Amniotic epithelial cell (primary cell): ENCODE measurements around the gene ARHGAP26.

Experiments
- DNase-seq: peaks from one replicate; pipeline ENCODE4 v3.0.0-alpha.2; 2010; ENCODE audit warnings: low read depth

Gene ARHGAP26

DNA sequence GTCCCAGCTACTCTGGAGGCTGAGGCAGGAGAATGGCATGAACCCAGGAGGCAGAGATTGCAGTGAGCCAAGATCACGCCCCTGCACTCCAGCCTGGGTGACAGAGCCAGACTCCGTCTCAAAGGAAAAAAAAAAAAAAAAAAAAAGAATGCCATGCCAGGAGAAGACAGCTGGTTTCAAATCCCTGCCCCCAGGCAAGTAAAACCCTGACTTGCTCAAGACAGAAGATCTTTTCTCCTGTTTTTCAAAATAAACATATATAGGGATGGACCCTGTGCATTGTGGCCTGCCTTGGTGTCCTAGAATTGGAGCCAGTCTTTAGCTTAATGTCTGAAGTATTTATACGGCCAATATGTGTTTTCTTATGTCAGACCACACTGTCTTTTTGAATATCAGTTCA lies 456.2 kb downstream of the ARHGAP26 start:
- DNase-seq: no peak

DNA sequence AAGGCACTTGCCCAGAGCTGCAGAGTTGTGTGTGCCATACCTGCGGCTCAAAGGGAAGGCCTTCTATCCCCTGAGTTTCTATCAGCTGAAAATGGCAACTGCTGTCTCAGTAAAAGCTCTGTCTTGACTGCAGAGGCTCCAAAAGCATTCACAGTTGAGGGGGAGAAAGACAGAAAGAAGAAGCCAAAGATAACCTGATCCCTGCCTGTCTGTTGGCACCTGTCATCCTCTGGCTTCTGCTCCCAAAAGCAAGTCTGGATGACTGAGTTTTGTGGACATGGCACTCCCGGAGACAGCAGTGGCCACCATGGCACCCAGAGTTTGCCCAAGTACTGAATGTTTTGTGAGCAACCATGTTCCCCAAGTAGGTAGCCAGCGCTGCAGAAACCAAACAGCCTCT lies 456.7 kb downstream of the ARHGAP26 start:
- DNase-seq: no peak

DNA sequence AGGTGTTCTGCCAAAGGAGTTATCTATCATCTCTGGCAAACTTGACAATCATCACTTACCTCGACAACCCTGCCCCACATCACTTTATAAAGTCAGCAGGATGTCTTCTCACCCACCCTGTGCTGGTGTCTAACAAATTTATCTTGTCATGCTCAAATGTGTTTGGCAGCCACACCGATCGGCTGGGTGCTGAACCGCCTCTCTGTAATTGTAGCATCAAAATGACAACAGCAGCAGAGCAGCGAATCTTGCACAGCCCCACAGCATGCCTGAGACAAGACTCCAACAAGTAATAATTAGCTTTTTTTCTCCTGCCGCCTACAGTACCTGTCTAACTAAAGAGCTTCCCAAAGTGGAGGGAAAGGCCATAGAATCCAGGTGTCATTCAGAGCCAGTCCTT lies 457.1 kb downstream of the ARHGAP26 start:
- DNase-seq: no peak

DNA sequence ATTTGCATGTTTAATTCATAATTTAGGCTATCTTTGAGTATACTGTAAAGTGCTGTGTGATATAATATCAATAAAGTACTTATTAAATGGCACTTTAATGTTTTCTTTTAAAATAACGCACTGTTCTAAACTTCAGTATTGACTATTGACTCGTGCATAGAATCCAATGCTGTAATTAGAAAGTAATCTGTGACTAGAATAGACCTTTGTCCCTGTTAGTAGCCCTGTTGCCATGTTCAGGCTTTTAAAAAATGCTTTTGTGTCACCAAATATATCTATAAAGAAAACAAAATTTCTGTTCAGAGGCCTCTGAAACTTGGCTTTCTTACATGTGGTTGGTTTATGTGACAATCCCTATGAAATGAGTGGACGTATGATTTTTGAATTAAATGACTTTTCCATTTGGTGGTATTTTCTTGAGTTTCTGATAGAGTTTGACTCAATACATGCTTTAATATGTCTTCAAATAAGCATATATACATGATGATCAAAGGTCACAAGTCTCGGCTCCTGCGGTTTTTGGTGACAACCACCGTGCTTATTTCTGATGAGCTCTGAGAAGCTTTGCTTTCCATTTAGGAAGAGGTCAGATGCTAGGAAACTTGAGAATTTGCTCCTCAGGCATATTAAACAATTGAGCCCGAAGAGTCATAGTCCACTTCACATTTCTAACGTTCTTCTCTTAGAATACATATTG lies 458.6 kb downstream of the ARHGAP26 start:
- no peak for DNase-seq

DNA sequence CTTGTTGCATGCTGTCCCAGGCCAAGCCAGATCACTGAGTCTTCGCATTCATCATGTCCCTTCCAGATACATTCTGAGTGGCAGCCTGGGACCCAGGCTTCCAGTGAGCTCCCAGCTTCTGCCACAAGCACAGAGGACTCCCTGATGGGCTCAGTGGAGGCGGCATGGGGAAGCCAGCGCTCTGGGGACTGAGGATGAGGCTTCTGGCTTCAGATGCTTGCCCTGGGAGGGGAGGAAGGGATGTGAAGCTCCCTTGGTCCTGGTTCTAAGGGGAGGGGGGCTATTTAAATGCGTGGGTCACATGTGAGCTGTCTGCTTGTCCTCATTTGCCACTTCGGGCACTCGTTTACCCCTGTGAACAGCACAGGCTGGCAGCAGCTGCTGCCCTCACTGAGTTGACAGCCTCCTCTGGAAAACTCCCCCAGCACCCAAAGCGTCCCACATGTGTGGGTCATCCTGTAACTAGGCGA lies 459.3 kb downstream of the ARHGAP26 start:
- no peak for DNase-seq

DNA sequence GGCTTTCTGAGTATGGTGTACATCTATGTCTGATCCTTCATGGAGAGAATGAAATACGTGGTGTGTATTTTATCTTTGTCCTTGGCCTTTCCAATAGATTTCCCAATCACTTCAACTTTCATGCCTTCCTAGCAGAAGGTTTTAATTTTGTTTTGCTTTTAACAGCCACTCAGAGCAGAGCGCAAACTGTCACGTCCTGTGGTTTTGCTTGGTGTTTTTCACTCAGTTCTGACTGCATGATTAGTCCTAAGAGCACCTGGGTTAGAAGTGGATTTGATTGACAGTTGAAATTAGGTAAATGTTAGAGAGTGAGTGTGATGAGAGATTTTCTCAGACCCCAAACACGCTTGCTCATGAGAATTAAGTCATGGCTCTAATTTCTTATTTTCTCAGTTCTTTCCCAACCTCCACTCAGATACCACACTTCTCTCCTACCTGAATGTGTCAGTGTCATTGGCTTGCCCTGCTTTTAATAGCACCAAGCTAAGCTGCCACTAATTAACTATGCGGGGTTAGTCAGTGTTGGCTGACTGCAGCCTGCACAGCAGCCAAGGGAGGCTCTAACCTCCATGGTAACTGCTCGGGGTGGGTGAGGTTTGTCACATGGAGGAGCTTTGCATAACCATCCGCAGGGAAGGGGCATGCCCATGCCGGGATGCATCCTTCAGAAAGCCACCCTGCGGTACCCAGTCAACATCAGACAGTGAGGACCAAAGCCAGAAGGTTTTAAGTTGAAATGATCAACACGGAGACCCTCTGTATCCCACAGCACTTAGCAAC lies 459.9 kb downstream of the ARHGAP26 start:
- no peak for DNase-seq

DNA sequence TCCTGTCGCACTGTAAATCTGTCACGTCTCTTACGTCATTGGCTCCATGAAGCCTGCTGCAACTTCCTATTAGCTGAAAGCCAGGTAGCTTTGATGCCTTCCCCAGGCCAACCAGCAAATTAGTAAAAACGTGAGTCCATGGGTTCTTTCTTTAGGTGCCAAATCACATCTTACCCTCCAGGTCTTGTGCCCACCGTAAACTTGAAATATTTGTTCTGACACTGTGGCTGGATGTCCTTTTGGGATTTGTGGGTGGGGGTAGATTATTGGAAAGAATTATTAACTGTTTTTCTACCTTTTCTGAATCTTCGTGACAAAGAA lies 460.5 kb downstream of the ARHGAP26 start:
- DNase-seq: no peak

DNA sequence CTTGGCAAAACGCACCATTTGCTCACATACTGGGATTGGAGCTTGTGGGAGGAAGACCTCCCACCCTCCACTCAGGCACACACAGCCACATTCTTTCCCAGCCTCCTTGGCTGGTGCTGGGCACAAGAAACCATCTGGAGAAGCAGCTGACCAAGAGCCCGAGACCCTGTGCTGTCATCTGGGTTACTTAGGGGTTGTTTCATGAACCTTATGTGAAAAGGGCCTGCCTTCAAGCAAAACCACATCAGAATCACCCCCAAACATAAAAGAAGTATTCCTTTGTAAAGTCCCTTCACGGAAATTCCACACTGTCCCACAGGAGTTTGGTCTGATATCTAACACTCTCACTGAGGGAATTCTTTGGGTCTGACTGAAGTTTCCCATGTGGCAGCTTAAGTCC lies 461.2 kb downstream of the ARHGAP26 start:
- no peak for DNase-seq

DNA sequence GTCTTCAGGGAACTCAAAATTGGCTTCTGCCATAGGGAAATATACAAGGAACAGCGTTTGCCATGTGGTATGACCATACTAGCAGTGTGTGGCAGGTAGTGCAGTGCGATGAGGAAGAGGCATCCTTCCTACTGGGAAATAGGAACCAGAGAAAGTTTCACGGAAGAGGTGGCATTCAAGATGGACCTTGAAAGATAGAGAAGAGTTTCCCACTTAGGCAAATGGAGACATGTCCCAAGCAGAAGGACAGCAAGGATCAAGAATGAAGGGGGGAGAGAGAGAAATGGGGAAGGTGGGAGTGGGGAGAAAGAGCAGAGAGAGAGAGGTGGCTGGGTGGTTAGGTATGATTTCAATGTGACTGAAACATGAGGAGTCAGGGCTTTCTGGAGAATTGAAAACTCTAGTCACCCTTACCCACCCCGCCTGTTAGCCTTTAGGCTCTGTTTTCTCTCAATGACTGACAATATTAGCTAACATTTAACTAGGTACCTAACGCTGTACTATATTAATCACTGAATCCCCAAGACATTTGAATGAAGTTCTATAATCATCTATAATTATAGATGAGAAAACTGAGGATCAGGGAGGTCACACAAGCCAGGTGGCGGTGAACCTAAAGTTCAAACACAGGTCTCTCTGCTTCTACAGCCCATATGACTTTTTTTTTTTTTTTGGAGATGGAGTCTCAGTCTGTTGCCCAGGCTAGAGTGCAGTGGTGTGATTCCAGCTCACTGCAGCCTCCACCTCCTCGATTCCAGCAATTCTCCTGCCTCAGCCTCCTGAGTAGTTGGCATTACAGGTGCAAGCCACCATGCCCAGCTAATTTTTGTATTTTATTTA lies 462.0 kb downstream of the ARHGAP26 start:
- no peak for DNase-seq

DNA sequence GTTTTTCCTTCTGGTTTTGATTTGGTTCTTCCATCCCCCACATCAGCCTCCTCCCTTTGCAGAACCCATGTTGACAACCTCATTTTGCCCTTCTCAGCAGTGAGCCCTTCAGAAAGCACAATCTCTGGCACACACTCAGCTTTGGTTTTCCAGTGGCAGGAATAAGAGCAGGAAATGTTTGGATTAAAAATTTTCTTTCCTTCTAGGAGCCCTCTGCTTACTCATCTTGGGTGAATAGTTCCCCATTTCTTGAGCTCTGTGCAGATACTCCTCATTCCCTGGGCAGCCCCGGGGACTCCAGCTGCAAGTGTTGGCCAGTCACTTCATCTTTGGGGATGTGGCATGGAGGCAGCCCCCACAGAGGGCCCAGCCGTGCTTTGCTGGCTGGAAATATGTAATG lies 462.9 kb downstream of the ARHGAP26 start:
- DNase-seq: no peak

DNA sequence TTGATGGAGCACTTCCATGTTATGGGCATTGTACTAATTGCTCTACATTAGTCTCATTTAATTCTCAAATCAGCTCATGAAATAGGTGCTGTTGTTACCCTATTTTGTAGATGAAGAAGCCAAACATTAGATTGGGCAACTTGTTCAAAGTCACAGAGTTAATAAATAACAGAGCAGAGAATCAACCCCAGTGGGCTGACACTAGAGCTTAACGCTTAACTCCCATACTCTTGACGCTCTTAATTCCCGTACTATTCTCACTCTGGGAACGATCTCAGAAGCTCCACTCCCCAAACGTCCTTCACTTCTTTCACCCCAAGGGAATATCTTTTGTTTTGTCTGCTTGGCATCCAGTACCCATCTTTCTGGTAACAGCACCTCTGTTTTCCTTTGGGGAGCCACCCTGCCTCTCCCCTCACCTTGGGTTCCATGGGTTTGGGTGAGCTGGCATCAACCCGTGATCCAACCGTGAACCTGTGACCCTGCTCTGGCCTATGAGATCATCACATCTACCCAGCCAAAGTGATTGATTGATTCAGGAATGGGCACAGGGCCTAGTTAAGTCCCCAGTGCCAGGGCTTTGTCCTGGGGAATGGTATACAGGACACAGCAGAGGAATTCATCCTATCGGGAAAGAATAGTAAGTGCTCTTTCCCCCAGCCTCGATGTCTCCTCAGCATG lies 464.1 kb downstream of the ARHGAP26 start:
- DNase-seq: no peak

DNA sequence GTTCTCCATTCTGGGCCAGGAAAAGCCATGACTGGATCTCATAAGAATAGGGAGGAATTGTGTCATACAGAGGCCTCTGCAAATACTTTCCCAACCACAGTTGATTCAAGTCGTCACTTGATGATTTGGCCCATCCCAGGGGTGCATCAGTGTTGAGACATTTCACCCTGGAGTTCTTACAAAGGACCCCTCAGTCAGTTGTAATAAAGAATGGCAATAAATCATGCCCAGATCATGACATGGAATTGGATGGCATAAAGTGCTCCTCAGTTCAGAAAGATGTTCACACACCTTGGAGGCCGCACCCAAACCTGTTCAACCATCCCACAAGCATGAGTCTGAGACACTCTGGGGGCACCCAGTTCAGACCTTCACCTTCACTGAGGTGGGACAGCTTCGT lies 465.2 kb downstream of the ARHGAP26 start:
- DNase-seq: peak; percentile 78

DNA sequence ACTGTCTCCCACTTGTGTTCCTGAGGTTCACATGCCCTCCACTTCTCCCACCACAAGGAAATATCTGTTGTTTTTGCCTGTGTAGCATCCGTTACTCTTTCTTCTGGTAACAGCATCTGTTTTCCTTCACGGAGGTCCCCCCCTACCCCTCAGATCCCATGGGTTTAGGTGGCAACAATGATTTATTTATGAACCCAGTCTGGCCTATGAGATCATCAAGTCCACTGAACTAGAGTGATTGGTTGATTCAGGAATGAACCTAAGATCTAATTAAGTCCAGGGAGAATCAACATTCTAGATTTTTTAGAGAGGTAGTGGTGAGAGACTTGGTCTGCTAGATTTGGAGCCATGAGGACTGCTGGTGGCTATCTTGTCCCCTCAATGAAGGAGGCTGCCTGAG lies 466.5 kb downstream of the ARHGAP26 start:
- no peak for DNase-seq

DNA sequence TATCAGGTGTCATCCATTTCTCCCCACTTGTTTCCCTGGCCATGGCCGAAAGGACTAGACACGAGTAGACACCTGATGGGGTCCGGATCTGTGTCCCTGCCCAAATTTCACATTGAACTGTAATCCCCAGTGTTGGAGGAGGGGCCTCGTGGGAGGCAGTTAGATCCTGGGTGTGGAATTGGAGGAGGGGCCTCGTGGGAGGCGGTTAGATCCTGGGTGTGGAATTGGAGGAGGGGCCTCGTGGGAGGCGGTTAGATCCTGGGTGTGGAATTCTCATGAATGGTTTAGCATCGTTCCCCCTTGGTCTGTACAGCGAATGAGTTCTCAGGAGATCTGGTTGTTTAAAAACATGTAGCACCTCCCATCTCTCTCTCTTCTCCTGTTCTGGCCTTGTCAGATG lies 467.5 kb downstream of the ARHGAP26 start:
- no peak for DNase-seq

DNA sequence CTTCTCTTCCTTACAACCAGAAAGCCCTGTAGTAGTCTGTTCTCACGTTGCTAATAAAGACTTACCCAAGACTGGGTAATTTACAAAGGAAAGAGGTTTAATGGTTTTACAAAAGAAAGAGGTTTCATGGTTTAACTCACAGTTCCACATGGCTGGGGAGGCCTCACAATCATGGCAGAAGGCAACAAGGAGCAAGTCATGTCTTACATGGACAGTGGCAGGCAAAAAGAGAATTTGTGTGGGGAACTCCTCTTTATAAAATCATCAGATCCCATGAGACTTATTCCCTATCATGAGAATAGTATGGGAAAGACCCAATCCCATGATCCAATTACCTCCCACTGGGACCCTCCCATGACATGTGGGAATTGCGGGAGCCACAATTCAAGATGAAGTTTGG lies 468.4 kb downstream of the ARHGAP26 start:
- DNase-seq: no peak

DNA sequence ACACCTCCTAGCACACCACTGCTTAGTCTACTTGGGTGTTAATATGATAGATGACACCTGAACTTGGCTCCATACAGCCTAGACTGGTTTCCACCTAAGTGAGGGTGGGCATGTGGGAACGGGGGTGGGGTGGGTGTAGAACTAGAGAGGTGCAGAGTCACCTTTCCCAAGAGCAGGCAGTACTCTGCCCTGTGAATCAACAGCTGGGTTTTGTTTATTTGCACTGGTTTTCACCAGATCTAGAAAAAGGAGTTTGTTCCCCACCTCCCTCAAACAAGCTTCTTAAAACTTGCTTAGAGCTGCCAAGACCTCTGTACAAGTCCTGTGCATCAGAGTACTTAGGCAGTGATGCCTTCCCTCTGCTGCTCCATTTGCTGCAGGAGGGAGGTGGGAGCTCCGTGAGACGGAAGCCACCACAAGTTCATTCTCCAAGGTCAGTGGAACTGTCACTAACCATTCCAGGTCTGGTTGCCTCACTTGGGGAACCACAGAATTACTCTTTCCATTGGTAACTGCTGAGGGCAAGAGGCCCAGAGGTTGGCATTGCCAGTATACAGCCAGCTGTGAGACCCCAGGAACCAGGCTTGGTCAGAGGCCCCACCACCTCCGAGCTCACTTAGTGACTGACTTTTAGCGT lies 469.8 kb downstream of the ARHGAP26 start:
- DNase-seq: no peak

DNA sequence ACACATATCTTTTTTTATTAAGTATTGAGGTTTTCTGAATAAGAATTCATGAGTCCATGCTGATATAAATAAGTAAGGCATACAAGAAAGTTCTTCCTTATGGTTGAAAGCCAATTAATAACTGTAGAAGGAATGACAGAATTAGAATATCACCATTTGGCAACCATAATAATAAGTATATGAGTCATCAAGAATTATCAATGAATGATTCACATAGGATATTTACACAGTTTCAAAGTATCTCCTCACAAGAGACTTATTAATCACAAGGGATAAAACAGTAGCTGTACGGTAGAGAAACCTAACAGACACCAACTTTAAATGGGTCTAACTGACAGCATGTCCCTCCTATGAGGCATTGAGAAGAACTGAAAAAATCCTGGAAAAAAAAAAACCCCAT lies 471.7 kb downstream of the ARHGAP26 start:
- DNase-seq: no peak

DNA sequence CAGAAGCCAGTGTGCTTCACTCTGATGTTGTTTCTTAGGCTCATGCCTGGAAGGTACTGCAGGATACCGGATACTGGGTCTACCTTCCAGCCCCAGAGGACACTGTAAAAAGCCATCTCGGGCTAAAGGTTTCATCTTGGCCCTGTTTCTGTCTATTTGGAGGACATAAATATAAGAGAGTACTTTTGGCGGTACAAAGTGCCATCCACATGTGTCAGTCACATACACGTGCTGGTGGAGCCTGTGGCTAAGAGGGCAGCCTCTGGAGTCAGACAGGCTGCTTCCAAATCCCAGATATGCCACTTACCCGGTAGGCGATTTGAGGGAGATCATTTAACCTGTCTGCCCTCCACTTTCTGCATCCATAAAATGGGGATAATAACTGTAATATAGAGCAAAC lies 472.9 kb downstream of the ARHGAP26 start:
- DNase-seq: no peak

DNA sequence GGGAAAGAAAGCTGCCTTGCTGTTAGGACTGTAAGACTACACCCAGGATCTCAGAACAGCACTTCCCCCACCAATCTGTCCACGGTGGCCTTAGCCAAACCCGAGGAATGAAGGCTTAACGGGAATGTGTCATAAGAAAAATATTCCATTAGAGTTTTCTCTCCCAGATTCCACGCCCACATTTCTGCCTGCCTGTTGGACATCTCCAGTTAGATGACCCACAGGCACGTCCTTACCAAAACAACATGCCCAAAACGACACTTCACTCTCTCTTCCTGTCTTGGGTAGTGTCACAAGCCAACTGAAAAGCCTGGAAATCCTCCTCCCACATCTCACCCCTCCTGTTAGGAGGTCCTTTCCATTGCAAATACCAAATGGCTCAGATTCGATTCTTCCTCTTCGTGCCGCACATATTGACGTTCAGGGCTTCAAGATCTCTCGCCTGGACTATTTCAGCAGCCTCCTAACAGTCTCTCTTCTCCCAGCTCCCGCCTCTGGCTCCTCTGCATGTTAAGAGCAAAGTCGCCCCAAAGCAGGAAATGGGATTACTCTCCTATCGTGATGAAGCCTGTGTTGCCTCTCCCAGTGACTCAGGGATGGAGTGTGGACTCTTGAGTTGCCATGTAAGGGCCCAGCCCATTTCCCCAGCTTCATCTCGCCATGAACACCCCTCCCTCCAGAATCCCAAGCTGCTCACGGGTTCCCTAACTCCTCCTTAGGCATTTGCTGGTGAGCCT lies 474.0 kb downstream of the ARHGAP26 start:
- peak; percentile 96 for DNase-seq

DNA sequence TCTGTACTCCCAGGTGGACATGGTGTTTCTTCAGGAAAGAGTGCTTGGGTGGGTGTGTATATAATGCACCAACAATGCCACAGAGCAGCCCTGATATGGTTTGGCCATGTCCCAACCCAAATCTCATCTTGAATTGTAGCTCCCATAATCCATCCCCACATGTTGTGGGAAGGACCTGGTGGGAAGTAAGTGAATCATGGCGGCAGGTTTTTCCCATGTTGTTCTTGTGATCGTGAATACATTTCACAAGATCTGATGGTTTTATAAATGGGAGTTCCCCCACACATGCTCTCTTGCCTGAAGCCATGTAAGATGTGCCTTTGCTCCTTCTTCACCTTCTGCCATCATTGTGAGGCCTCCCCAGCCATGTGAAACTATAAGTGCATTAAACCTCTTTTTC lies 474.8 kb downstream of the ARHGAP26 start:
- DNase-seq: peak; percentile 65

DNA sequence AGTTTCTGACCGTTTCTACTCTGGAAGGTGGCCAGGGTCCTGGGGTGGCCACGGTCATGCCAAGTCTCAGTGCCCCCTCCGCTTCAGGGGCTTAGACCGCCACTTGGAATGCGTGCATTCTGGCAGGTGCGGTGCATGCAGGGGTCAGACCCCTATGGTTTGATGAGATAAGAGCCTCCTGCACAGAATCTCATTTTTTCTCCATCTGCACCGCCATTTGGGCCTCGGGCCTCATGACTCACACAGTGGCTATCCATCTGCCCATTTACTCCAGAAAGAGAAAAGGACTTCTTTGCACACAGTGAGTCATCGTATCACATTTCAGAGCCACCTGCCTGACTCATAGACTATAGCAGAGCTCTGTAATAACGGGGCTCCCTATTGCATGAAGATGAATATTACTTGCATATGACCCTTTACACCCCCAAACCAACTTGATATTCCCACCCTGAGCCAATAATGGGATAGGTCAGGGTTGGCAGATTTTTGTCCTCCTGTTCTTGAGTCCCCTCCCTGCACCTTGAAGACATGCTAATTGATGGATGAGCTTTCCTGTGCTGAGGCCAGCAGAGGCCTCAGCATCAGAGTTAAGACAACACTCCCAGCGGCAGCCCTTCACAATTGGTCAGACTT lies 475.9 kb downstream of the ARHGAP26 start:
- peak; percentile 90 for DNase-seq
